Measurements from ENCODE around the gene BACE2. TPM values are rescaled to one million over a fixed set of nuclear protein-coding genes. Genes with fewer than 3 reads are reported as not detected.

Gene BACE2
- 43.1 and 64.8 TPM in 2 replicates for total RNA-seq

DNA sequence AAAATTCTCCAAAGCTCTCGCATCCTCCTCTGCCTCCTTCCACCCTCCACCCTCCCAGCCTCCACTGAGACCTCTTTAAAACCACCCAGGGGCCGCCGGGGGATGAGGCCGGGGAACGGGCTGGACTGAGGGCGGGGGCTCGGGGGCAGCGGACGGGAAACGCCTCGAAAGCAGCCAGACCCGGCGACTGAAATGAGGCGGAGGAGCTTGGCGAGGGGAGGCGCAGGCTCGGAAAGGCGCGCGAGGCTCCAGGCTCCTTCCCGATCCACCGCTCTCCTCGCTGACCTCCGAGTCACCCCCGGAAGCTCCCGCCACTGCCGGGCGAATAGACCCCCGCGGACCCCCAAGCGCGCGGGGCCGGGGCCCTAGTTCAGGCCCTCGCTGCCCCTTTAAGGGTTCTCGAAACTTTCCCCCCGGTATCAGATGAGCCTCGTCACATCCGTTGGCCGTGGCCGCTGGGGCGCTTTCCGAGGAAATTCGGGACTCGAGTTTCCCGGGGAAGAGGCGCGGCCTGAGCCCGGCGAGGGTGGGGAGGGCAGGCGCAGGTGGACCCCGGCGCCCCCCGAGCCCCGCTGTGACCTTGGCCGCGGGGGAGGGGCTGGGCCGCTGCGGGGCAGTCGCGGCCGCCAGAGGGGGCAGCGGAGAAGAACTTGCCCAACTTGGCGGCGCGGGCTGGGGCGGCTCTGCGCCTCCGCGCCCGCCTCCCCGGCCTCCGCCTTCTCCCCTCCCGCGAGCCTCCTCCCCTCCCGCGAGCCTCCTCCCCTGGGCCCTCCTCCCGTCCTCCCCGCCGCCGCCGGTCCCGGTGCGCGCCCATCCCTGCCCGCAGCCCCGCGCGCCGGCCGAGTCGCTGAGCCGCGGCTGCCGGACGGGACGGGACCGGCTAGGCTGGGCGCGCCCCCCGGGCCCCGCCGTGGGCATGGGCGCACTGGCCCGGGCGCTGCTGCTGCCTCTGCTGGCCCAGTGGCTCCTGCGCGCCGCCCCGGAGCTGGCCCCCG, at the start of gene BACE2:
TSS of gene BACE2 (plus strand) at position 813 of the 995 bp plus-strand sequence. CDS start at position 917, 104 bp downstream.
- Histone ChIP-seq H3K36me3 (ENCODE audit: control insufficient read depth, insufficient read depth, low read length) (no peaks in the 10 kb centered on the region), H3K4me3 (ENCODE audit: low read depth, low read length) (peak within 1 kb of the TSS; percentile 71), H3K27me3 (ENCODE audit: control insufficient read depth, insufficient read depth, low read length) (no peaks in the 10 kb centered on the region)
- FAIRE-seq (no peak), DNase-seq (ENCODE audit: low read depth) (peak; percentile 44)
- TF ChIP-seq, protein P1, sequence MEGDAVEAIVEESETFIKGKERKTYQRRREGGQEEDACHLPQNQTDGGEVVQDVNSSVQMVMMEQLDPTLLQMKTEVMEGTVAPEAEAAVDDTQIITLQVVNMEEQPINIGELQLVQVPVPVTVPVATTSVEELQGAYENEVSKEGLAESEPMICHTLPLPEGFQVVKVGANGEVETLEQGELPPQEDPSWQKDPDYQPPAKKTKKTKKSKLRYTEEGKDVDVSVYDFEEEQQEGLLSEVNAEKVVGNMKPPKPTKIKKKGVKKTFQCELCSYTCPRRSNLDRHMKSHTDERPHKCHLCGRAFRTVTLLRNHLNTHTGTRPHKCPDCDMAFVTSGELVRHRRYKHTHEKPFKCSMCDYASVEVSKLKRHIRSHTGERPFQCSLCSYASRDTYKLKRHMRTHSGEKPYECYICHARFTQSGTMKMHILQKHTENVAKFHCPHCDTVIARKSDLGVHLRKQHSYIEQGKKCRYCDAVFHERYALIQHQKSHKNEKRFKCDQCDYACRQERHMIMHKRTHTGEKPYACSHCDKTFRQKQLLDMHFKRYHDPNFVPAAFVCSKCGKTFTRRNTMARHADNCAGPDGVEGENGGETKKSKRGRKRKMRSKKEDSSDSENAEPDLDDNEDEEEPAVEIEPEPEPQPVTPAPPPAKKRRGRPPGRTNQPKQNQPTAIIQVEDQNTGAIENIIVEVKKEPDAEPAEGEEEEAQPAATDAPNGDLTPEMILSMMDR (IDR thresholded peaks at IDR 0.05; ENCODE audit: insufficient read depth, low read length, severe bottlenecking) = peak; percentile 58

DNA sequence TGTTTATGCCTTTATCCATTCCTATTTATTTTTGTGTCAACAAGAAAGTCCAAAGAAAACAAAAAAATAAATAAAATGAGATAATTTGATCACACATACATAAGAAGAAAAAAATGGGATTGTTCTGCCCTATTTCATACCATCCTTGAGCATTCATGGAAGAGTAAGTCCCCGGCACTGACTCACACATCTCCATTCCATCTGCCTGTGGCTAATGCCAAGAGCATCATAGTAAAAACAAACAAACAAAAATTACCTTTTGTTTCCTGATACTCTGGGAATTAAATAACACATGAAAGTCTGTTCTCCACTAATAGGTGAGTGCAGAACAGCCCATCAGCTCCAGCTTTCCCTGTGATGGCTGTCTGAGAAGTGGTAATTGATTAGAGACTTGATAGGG, 48.1 kb upstream of the BACE2 start:
- no peak for FAIRE-seq
- DNase-seq (ENCODE audit: low read depth) = no peak
- no peaks in the 10 kb centered on the region for H3K27me3 ChIP-seq (ENCODE audit: control insufficient read depth, insufficient read depth, low read length)
- no peaks in the 10 kb centered on the region for H3K36me3 ChIP-seq (ENCODE audit: control insufficient read depth, insufficient read depth, low read length)
- no peak overlapping the region for H3K4me3 ChIP-seq (ENCODE audit: low read depth, low read length)
- TF ChIP-seq, protein P1 (IDR thresholded peaks at IDR 0.05; ENCODE audit: insufficient read depth, low read length, severe bottlenecking) = no peak

DNA sequence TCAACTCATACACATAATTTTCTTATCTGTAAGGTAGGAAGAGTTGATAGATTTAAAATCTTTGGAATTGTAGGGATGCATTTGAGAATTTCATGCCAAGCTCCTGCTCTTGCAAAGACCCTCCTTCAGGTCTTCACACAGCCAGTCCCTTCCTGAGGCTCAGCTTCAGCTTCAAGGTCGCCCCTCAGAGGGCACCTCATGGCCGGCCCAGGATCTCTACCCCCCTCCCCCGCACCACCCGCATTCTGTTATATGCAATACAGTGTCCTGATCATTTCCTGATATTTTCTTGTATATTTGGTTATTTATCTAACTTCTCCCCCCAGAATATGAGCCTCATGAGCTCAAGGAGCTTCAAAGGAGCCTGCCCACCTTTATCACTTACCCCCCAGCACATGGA, 47.0 kb upstream of the BACE2 start:
- Histone ChIP-seq H3K27me3 (ENCODE audit: control insufficient read depth, insufficient read depth, low read length) (no peaks in the 10 kb centered on the region), H3K36me3 (ENCODE audit: control insufficient read depth, insufficient read depth, low read length) (no peaks in the 10 kb centered on the region), H3K4me3 (ENCODE audit: low read depth, low read length) (no peak overlapping the region)
- no peak for DNase-seq (ENCODE audit: low read depth)
- TF ChIP-seq, protein P1 (IDR thresholded peaks at IDR 0.05; ENCODE audit: insufficient read depth, low read length, severe bottlenecking) = no peak
- no peak for FAIRE-seq

DNA sequence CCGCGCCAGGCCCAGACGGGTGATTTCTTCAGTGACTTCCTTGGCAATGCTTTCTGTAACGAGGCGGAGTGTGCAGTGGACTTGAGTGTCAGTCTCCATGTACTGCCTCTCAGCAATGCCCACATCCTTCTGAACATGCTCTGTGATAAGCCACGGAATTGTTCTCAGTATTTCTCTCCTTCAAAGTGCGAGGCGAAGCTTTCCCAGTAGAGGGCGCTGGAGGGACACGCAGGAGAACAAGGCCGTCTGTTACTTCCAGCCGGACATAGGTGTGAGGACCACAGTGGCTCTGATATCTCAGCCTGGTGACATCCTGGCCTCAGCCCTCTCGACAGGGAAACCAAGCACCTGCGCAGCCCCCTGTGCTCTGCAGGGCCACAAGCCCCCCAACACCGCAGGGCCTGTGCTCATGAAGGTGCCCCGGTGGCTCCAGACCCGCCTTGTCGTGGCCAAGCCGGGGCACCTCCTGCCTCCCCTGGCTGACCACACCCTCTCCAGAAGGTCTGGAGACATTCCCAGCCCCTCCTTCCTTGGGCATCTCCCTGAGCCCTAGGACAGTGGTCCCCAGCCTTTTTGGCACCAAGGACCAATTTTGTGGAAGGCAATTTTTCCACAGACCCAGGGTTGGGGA, 46.1 kb upstream of the BACE2 start:
- Histone ChIP-seq H3K27me3 (ENCODE audit: control insufficient read depth, insufficient read depth, low read length) (no peaks in the 10 kb centered on the region), H3K36me3 (ENCODE audit: control insufficient read depth, insufficient read depth, low read length) (no peaks in the 10 kb centered on the region), H3K4me3 (ENCODE audit: low read depth, low read length) (no peak overlapping the region)
- FAIRE-seq (peak; percentile 43), DNase-seq (ENCODE audit: low read depth) (peak; percentile 62)
- TF ChIP-seq, protein P1 (IDR thresholded peaks at IDR 0.05; ENCODE audit: insufficient read depth, low read length, severe bottlenecking) = peak; percentile 96

DNA sequence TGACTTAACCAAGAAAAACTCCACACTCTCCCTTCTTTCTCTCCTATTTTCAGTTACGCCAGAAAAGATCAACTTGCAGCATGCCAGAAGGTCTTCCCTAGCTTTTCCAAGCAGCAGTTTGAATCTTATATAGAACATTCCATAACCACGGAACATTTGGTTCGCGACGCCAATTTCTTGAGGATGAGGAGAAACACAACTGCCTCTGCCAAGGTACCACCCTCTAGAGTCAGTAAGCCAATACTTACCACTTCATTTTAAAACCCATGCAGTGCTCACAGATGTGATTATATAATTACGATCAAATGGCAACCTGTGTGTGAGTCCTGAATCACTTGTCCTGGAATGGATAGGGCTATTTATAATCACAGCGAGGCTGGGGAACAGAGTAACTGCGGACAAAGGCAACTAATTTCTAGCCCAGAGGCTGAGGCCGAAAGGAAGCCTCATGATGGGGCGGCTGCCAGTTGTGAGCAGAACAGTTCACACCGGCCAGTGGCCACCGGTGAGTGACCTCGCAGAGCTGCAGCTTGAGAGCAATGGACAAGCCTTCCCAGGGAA, 43.2 kb upstream of the BACE2 start:
- DNase-seq (ENCODE audit: low read depth) (no peak), FAIRE-seq (no peak)
- TF ChIP-seq, protein P1 (IDR thresholded peaks at IDR 0.05; ENCODE audit: insufficient read depth, low read length, severe bottlenecking) = no peak
- Histone ChIP-seq H3K27me3 (ENCODE audit: control insufficient read depth, insufficient read depth, low read length) (no peaks in the 10 kb centered on the region), H3K36me3 (ENCODE audit: control insufficient read depth, insufficient read depth, low read length) (no peaks in the 10 kb centered on the region), H3K4me3 (ENCODE audit: low read depth, low read length) (no peak overlapping the region)

Measured in bronchial epithelial cell (primary cell).